GM23248 (cell line): ENCODE data around the gene SYT2. TPM values are rescaled to one million over a fixed set of nuclear protein-coding genes. Genes with fewer than 3 reads are reported as not detected.
A peak's percentile ranks its signal among the peaks of the same experiment; 100 is the strongest.
"Not testable (repeated sequence)": the region's sequence is repeated elsewhere in the genome, so short reads cannot be mapped to it uniquely, and the experiment has no call there.

Experiments
- DNase-seq: peaks from one replicate; pipeline ENCODE4 v3.0.0-alpha.2; 2015
- H2AFZ ChIP-seq: fragments of 200-600 bp; sonication (generic); 2 replicates; pipeline ENCODE4 v1.6.1; 2016; ENCODE audit warnings: antibody characterized with exemption
- H3F3A ChIP-seq: fragments of 200-600 bp; sonication (generic); 2 replicates; pipeline ENCODE4 v1.6.1; 2016; ENCODE audit warnings: mild to moderate bottlenecking, antibody characterized with exemption, mixed run types; ENCODE audit not compliant: insufficient read depth
- H3K27ac ChIP-seq: fragments of 200-600 bp; sonication (generic); 2 replicates; pipeline ENCODE4 v1.5.1; 2016; ENCODE audit warnings: mild to moderate bottlenecking
- H3K27me3 ChIP-seq: fragments of 200-600 bp; sonication (generic); replicated peaks from 2 replicates; pipeline ENCODE4 v1.6.1; 2016; ENCODE audit warnings: mild to moderate bottlenecking; ENCODE audit not compliant: insufficient read depth
- H3K36me3 ChIP-seq: fragments of 200-600 bp; sonication (generic); 2 replicates; pipeline ENCODE4 v1.6.1; 2016; ENCODE audit warnings: low read depth, mild to moderate bottlenecking
- H3K4me1 ChIP-seq: fragments of 200-600 bp; sonication (generic); 2 replicates; pipeline ENCODE4 v1.6.1; 2016; ENCODE audit warnings: mild to moderate bottlenecking; ENCODE audit not compliant: insufficient read depth
- H3K4me2 ChIP-seq: fragments of 200-600 bp; sonication (generic); one replicate; pipeline ENCODE4 v1.6.1; 2016; ENCODE audit warnings: mild to moderate bottlenecking; ENCODE audit not compliant: unreplicated experiment
- H3K4me3 ChIP-seq: fragments of 200-600 bp; sonication (generic); 2 replicates; pipeline ENCODE4 v1.5.1; 2016; ENCODE audit warnings: mild to moderate bottlenecking
- H3K79me2 ChIP-seq: fragments of 200-600 bp; sonication (generic); 2 replicates; pipeline ENCODE4 v1.6.1; 2016; ENCODE audit warnings: mild to moderate bottlenecking; ENCODE audit not compliant: insufficient read depth
- H3K9ac ChIP-seq: fragments of 200-600 bp; sonication (generic); 2 replicates; pipeline ENCODE4 v1.6.1; 2016; ENCODE audit warnings: mild to moderate bottlenecking
- H3K9me2 ChIP-seq: fragments of 200-600 bp; sonication (generic); 2 replicates; pipeline ENCODE4 v1.6.1; 2016; ENCODE audit warnings: mixed run types, mild to moderate bottlenecking, moderate library complexity; ENCODE audit not compliant: insufficient read depth
- H3K9me3 ChIP-seq: fragments of 200-600 bp; sonication (generic); one replicate; pipeline ENCODE4 v1.6.1; 2017; ENCODE audit warnings: low read depth
- H4K20me1 ChIP-seq: fragments of 200-600 bp; sonication (generic); 2 replicates; pipeline ENCODE4 v1.6.0; 2016; ENCODE audit not compliant: insufficient read depth
- EZH2 ChIP-seq: fragments of 200-600 bp; sonication (generic); IDR thresholded peaks from 2 replicates; pipeline ENCODE4 v1.6.1; 2018; ENCODE audit warnings: antibody characterized with exemption, mild to moderate bottlenecking; ENCODE audit not compliant: insufficient read depth, poor library complexity, severe bottlenecking
- EZH2phosphoT487 ChIP-seq: fragments of 200-600 bp; sonication (generic); IDR thresholded peaks from 2 replicates; pipeline ENCODE4 v1.6.1; 2018; ENCODE audit warnings: antibody characterized with exemption, moderate library complexity, mild to moderate bottlenecking, low read depth; ENCODE audit not compliant: insufficient read depth
- WGBS, 2 experiments: methylation state at CpG; one replicate each; pipeline ENCODE4 v1.1.6; 2015 to 2017; ENCODE audit warnings: low lambda C conversion rate in 2 of 2, low coverage in 1 of 2; ENCODE audit errors: missing lambda C conversion rate in 2 of 2; 5-methylcytosine and 5-hydroxymethylcytosine counted together
- in situ Hi-C: fragments of 300-500 bp; cut with MboI; formaldehyde crosslinking; loops from 2 replicates; pipeline ENCODE4 v1.15.0; 2020
- polyA plus RNA-seq: library from polyadenylated mRNA; unstranded; fragments of >200 nt; fragmentation: Nextera tagmentation; extraction: Ambion mirVana; gene quantifications from 2 replicates; pipeline ENCODE4 v1.2.1, GENCODE V29; 2016
- total RNA-seq: library from RNA; depleted of rRNA; stranded (reverse); fragments of >200 nt; shearing (Covaris generic); gene quantifications from 2 replicates; pipeline ENCODE4 v1.2.3, GENCODE V29; 2014

The SYT2 gene
- total and polyA plus RNA-seq, 2 experiments from 2014 or later = 0.05 TPM; not detected in 1

DNA sequence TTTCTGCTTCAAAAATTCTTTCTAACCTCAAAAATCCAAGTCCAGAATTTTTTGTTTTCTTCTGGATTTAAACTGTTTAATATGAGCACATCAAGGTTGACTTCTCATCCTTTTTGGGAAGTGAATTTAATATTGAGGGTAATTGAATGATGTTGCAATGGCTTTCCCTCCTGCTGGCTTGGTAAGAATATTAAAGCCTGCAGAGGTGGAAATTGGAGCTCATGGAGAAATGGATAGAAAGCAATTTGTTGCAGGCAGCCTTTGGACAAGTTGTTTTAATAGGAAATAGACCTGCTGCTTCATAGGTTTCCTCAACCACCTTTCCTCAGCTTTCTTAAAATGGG, 124.7 kb downstream of the SYT2 start:
- no peak overlapping the region for H3K4me3 ChIP-seq
- no peaks in the 10 kb centered on the region for H3K9me2 ChIP-seq
- H3F3A ChIP-seq = peaks cover 32% of the 10 kb centered on the region
- peak; percentile 17 for DNase-seq
- no peak overlapping the region for H3K4me2 ChIP-seq
- no peak for TF ChIP-seq EZH2phosphoT487
- no peak for TF ChIP-seq EZH2
- no peaks in the 10 kb centered on the region for H3K9me3 ChIP-seq
- no peaks in the 10 kb centered on the region for H3K79me2 ChIP-seq
- no peaks in the 10 kb centered on the region for H4K20me1 ChIP-seq
- in situ Hi-C loops = no loop called here
- no peak overlapping the region for H3K9ac ChIP-seq
- no peaks in the 10 kb centered on the region for H3K27me3 ChIP-seq
- no peak overlapping the region for H2AFZ ChIP-seq
- H3K36me3 ChIP-seq = no peaks in the 10 kb centered on the region
- H3K27ac ChIP-seq = no peak overlapping the region
- H3K4me1 ChIP-seq = peaks cover 50% of the 10 kb centered on the region

GRCh38 chr1:202584707-202585589, 125.3 kb downstream of the SYT2 start:
- Histone ChIP-seq H3K4me2 (no peak overlapping the region), H3K27me3 (no peaks in the 10 kb centered on the region)

DNA sequence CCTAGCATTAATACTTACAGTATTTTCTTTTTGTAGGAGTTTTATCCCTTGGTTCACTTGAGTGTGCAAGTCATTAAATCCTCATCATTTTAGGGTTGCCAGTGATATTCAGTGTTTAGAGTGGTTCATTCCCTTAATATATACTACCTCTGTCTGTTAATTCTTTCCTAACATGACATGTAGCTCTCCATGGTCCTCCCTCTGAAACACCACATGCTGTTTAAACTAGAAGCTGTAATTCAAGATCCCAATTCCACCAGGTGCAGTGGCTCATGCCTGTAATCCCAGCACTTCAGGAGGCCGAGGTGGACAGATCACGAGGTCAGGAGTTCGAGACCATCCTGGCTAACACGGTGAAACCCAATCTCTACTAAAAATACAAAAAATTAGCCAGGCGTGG, 127.9 kb downstream of the SYT2 start:
- in situ Hi-C loops, DNase-seq, H4K20me1 ChIP-seq, H3K4me3 ChIP-seq, H3K9me3 ChIP-seq, H3K4me2 ChIP-seq, H3K79me2 ChIP-seq, H3K36me3 ChIP-seq, H3K27me3 ChIP-seq, H2AFZ ChIP-seq, H3K27ac ChIP-seq, H3K9me2 ChIP-seq, H3K9ac ChIP-seq: not testable (repeated sequence)
- 99 to 100% methylated on average over 5 of the region's 5 CpGs for WGBS, 2 experiments
- Histone ChIP-seq H3K4me1 (peaks cover 56% of the 10 kb centered on the region), H3F3A (peaks cover 47% of the 10 kb centered on the region)

More at GRCh38 chr1:202584707-202585589, 125.3 kb downstream of the SYT2 start:
- in situ Hi-C loops = no loop called here
- Histone ChIP-seq H3K36me3 (no peaks in the 10 kb centered on the region), H3K4me1 (peaks cover 52% of the 10 kb centered on the region), H3K27ac (no peak overlapping the region), H3K9me3 (no peaks in the 10 kb centered on the region), H3K79me2 (no peaks in the 10 kb centered on the region), H3F3A (peaks cover 37% of the 10 kb centered on the region), H3K4me3 (no peak overlapping the region), H2AFZ (no peak overlapping the region), H3K9ac (no peak overlapping the region), H3K9me2 (no peaks in the 10 kb centered on the region), H4K20me1 (no peaks in the 10 kb centered on the region)
- 91 to 93% methylated on average over 8 of the region's 8 CpGs for WGBS, 2 experiments
- no peak for DNase-seq
- no peak for TF ChIP-seq EZH2

DNA sequence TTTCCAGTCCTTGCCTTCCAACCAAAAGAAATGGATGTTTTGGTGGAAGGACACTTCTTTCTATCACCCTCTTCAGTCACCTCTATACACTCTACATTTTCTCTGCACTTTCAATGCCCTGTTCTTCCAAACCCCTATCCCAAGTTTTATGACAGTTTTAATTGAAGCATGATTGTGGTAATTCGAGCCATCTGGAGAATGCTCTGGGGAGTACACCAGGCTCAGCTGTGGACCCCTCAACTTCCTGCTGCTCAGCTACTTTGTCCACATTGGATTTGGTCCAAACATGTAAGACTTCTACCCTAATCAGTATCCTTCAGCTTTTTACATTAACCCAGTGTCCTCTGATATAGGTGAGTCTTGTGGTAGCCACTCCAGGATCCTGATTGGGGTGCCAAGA, 129.6 kb downstream of the SYT2 start:
- TF ChIP-seq EZH2phosphoT487 (no peak), EZH2 (no peak)
- H3K9ac ChIP-seq = no peak overlapping the region
- no peaks in the 10 kb centered on the region for H4K20me1 ChIP-seq
- H3F3A ChIP-seq = peaks cover 55% of the 10 kb centered on the region
- H2AFZ ChIP-seq = no peak overlapping the region
- 39 to 43% methylated on average over 1 of the region's 1 CpG for WGBS, 2 experiments
- H3K4me3 ChIP-seq = no peak overlapping the region
- no peaks in the 10 kb centered on the region for H3K79me2 ChIP-seq
- no peak for DNase-seq
- peak overlapping the region; percentile 77 for H3K27ac ChIP-seq
- H3K9me3 ChIP-seq = no peaks in the 10 kb centered on the region
- in situ Hi-C loops = no loop called here
- peak overlapping the region; percentile 66 for H3K4me2 ChIP-seq
- no peaks in the 10 kb centered on the region for H3K27me3 ChIP-seq
- no peaks in the 10 kb centered on the region for H3K36me3 ChIP-seq
- no peaks in the 10 kb centered on the region for H3K9me2 ChIP-seq
- H3K4me1 ChIP-seq = peaks cover 57% of the 10 kb centered on the region

- in situ Hi-C loops = no loop called here
- peak overlapping the region; percentile 28; the same call in 1 of the 2 replicates for H3K9ac ChIP-seq
- peak overlapping the region; percentile 66 for H3K4me2 ChIP-seq
These were observed 130.4 kb downstream of the SYT2 start for GRCh38 chr1:202579806-202580205.

More at GRCh38 chr1:202579806-202580205, 130.4 kb downstream of the SYT2 start:
- no peak for TF ChIP-seq EZH2phosphoT487
- TF ChIP-seq EZH2 = no peak
- H3K27me3 ChIP-seq = no peaks in the 10 kb centered on the region
- H3K9me3 ChIP-seq = no peaks in the 10 kb centered on the region
- peaks cover 62% of the 10 kb centered on the region for H3F3A ChIP-seq
- no peak overlapping the region for H2AFZ ChIP-seq
- H3K27ac ChIP-seq = peak overlapping the region; percentile 77
- 5 to 10% methylated on average over 2 of the region's 2 CpGs for WGBS, 2 experiments
- H4K20me1 ChIP-seq = no peaks in the 10 kb centered on the region
- peaks cover 59% of the 10 kb centered on the region for H3K4me1 ChIP-seq
- no peaks in the 10 kb centered on the region for H3K36me3 ChIP-seq
- H3K4me3 ChIP-seq = peak overlapping the region; percentile 24
- H3K9me2 ChIP-seq = no peaks in the 10 kb centered on the region
- DNase-seq = peak; percentile 87
- no peaks in the 10 kb centered on the region for H3K79me2 ChIP-seq
